ENCODE results near the gene EXOC6. TPM values are rescaled to one million over a fixed set of nuclear protein-coding genes. Genes with fewer than 3 reads are reported as not detected.

EXOC6 gene
- total RNA-seq, 1 experiment from 2014 or later = 12.9 TPM

- H3K9ac ChIP-seq (ENCODE audit: low read length) = no peak overlapping the region
- DNase-seq (ENCODE audit: low read depth, low spot score) (no peak), ATAC-seq (peak; percentile 47; the same call in 1 of the 2 replicates)
- H3K4me1 ChIP-seq (ENCODE audit: control insufficient read depth in 1 of 2, insufficient read depth in 2 of 2, low read length in 2 of 2) = peaks cover under 1 to 3% of the 10 kb centered on the region in 2 experiments
- no TSS peak for BruUV-seq (replicated peaks)
- H3K27me3 ChIP-seq (ENCODE audit: insufficient read depth, low read length) = no peaks in the 10 kb centered on the region
- intact Hi-C loops (cut with micrococcal nuclease) = loop anchor here (1.0 to 10.0 kb wide), 2 partner anchors 188 to 466 kb away; partner anchors contain the start of gene CYP26A1
- no peak overlapping the region for H2AFZ ChIP-seq (ENCODE audit: low read depth, low read length, poor library complexity, severe bottlenecking)
- H3K4me3 ChIP-seq (replicated peaks in 1 of 2; ENCODE audit: low read depth in 1 of 2, low read length in 2 of 2) = no peak overlapping the region
- TF ChIP-seq EZH2phosphoT487 (IDR thresholded peaks at IDR 0.05; ENCODE audit: borderline replicate concordance) = no peak
- TF ChIP-seq POLR2A (IDR thresholded peaks at IDR 0.05; ENCODE audit: borderline replicate concordance, extremely low read depth, insufficient read depth, insufficient read length) = no peak
- TF ChIP-seq, protein P1, sequence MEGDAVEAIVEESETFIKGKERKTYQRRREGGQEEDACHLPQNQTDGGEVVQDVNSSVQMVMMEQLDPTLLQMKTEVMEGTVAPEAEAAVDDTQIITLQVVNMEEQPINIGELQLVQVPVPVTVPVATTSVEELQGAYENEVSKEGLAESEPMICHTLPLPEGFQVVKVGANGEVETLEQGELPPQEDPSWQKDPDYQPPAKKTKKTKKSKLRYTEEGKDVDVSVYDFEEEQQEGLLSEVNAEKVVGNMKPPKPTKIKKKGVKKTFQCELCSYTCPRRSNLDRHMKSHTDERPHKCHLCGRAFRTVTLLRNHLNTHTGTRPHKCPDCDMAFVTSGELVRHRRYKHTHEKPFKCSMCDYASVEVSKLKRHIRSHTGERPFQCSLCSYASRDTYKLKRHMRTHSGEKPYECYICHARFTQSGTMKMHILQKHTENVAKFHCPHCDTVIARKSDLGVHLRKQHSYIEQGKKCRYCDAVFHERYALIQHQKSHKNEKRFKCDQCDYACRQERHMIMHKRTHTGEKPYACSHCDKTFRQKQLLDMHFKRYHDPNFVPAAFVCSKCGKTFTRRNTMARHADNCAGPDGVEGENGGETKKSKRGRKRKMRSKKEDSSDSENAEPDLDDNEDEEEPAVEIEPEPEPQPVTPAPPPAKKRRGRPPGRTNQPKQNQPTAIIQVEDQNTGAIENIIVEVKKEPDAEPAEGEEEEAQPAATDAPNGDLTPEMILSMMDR (IDR thresholded peaks at IDR 0.05 in 2 of 3, conservative IDR thresholded peaks at IDR 0.05 in 1 of 3; ENCODE audit: borderline replicate concordance in 1 of 3, insufficient read depth in 1 of 3, low read depth in 2 of 3, low read length in 2 of 3) = no peak
- TF ChIP-seq EZH2 (IDR thresholded peaks at IDR 0.05) = no peak
- no peak for TF ChIP-seq TCF7L2 (IDR thresholded peaks at IDR 0.05; ENCODE audit: borderline replicate concordance, extremely low read depth, insufficient read depth, insufficient read length)
- TF ChIP-seq SRF (IDR thresholded peaks at IDR 0.05; ENCODE audit: low read depth) = no peak
- no peak overlapping the region for H3K4me2 ChIP-seq (ENCODE audit: low read length)
- no peaks in the 10 kb centered on the region for H3K9me2 ChIP-seq (ENCODE audit: insufficient read depth)
- ChIA-PET CTCF (interaction anchor here (0.7 to 1.1 kb wide), 3 partner anchors 39 to 467 kb away, joined by 3 read pairs; no protein-coding TSS in a partner anchor), RAD21 (ENCODE audit: low non-redundant PET in 1 of 2, low total read pairs in 2 of 2, uncharacterized antibody in 2 of 2, unreplicated experiment in 2 of 2) (no interaction called here), POLR2A (no interaction called here)
- no peaks in the 10 kb centered on the region for H3K9me3 ChIP-seq (ENCODE audit: control insufficient read depth in 1 of 2, insufficient read depth in 1 of 2, low read depth in 1 of 2, low read length in 2 of 2)
- no peaks in the 10 kb centered on the region for H3K36me3 ChIP-seq (ENCODE audit: control insufficient read depth in 1 of 2, insufficient read depth in 2 of 2, low read length in 2 of 2)
- no peaks in the 10 kb centered on the region for H4K20me1 ChIP-seq (ENCODE audit: insufficient read depth)
- no peak overlapping the region for H3K27ac ChIP-seq (ENCODE audit: low read depth, low read length)
- H3K79me2 ChIP-seq (ENCODE audit: insufficient read depth, low read length) = no peaks in the 10 kb centered on the region
Measured at GRCh38 chr10:92886334-92886961, 38.1 kb downstream of the EXOC6 start.

- no peak overlapping the region for H3K4me2 ChIP-seq (ENCODE audit: low read length)
- H3K4me1 ChIP-seq (ENCODE audit: control insufficient read depth in 1 of 2, insufficient read depth in 2 of 2, low read length in 2 of 2) = peaks cover 20 to 29% of the 10 kb centered on the region in 2 experiments
- no peaks in the 10 kb centered on the region for H3K27me3 ChIP-seq (ENCODE audit: insufficient read depth, low read length)
- intact Hi-C loops (cut with micrococcal nuclease) = loop anchor here (5.0 kb wide), 1 partner anchor 142 kb away; no protein-coding TSS in a partner anchor
- H3K9ac ChIP-seq (ENCODE audit: low read length) = no peak overlapping the region
- H4K20me1 ChIP-seq (ENCODE audit: insufficient read depth) = 0 out of 2 replicates have a peak, but pooled peaks cover 5% of the 10 kb centered on the region
- no peaks in the 10 kb centered on the region for H3K36me3 ChIP-seq (ENCODE audit: control insufficient read depth in 1 of 2, insufficient read depth in 2 of 2, low read length in 2 of 2)
- H3K9me3 ChIP-seq (ENCODE audit: control insufficient read depth in 1 of 2, insufficient read depth in 1 of 2, low read depth in 1 of 2, low read length in 2 of 2) = no peaks in the 10 kb centered on the region
- no peaks in the 10 kb centered on the region for H3K79me2 ChIP-seq (ENCODE audit: insufficient read depth, low read length)
- H3K27ac ChIP-seq (ENCODE audit: low read depth, low read length) = no peak overlapping the region
- no peak overlapping the region for H2AFZ ChIP-seq (ENCODE audit: low read depth, low read length, poor library complexity, severe bottlenecking)
- H3K9me2 ChIP-seq (ENCODE audit: insufficient read depth) = no peaks in the 10 kb centered on the region
- ChIA-PET CTCF (interaction anchor here (1.6 kb wide), 1 partner anchor 10 kb away, joined by 4 read pairs; no protein-coding TSS in a partner anchor), RAD21 (ENCODE audit: low non-redundant PET in 1 of 2, low total read pairs in 2 of 2, uncharacterized antibody in 2 of 2, unreplicated experiment in 2 of 2) (no interaction called here), POLR2A (no interaction called here)
- ATAC-seq = no peak
- TF ChIP-seq SIN3A (IDR thresholded peaks at IDR 0.05; ENCODE audit: low read depth) (no peak), POLR2AphosphoS5 (IDR thresholded peaks at IDR 0.05; ENCODE audit: low read depth, low read length) (no peak), MAX (IDR thresholded peaks at IDR 0.05) (no peak)
- no peak for DNase-seq (ENCODE audit: low read depth, low spot score)
- no TSS peak for BruUV-seq (replicated peaks)
- H3K4me3 ChIP-seq (replicated peaks in 1 of 2; ENCODE audit: low read depth in 1 of 2, low read length in 2 of 2) = no peak overlapping the region
Measured at GRCh38 chr10:92890471-92890870, 42.2 kb downstream of the EXOC6 start.
